Smooth muscle cell of the umbilical artery (primary cell): Measurements from ENCODE around the gene SRP19. TPM values are rescaled to one million over a fixed set of nuclear protein-coding genes. Genes with fewer than 3 reads are reported as not detected.

Source experiments
- total RNA-seq: library from RNA; depleted of rRNA; stranded (reverse); fragments of >200 nt; gene quantifications from 2 replicates; pipeline ENCODE4 v1.2.3, GENCODE V29; 2014

Gene SRP19
- 87.3 and 105 TPM in 2 replicates for total RNA-seq

DNA sequence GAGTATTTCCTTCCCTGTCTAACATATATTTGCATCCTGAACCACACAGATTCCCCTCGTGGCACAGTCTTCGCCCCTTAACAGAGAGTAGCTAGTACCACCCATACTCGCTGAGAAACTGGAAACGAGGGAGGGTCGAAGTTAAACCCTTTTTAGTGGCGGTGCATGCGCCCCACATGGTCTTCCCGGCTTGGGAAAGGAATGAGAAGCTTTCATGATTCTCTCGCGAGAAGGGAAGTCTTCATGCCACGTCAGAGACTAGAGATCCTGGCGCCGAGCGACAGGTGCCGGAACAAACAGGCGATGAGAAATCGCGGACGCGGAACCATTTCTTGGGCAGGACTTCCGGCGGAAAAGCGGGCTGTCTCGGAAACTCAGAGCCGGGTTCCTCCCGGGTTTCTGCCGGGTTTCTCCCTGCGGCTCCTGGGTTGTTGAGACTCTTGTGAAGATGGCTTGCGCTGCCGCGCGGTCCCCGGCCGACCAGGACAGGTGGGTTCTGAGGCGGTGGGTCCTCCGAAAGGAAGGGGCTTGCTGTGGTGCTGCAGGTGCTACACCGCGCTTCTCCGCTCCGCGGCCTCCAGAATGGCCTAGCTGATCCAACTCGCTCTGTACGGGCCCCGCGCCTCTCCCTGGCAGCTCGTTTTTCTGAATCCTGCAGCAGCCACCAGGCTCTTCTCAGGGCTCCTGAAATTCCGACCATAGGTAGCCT, at the start of gene SRP19:
SRP19 (plus strand) TSS at position 359 of the 709 bp plus-strand sequence; CDS start at position 449, 90 bp downstream.

Other genes starting within 250 kb of the SRP19 start
- 61.5 and 71.0 TPM in 2 replicates for gene APC, start 123.4 kb upstream of the SRP19 start, total RNA-seq
- gene REEP5, start 60.9 kb downstream of the SRP19 start, total RNA-seq: 36.5 and 40.2 TPM in 2 replicates
- 21.9 and 36.2 TPM in 2 replicates for gene DCP2, start 115.5 kb downstream of the SRP19 start, total RNA-seq